GM18907 (cell line): ENCODE data around the gene GPR78.

ENCODE experiments used
- ATAC-seq: cut with Tn5 transposase; IDR thresholded peaks from one replicate; pipeline ENCODE4 v1.9.1; 2021; ENCODE audit warnings: mild to moderate bottlenecking, moderate library complexity; ENCODE audit not compliant: unreplicated experiment

GPR78 gene

GRCh38 chr4:8545439-8545765, 34.8 kb upstream of the GPR78 start:
- no peak for ATAC-seq

GRCh38 chr4:8546766-8547107, 33.5 kb upstream of the GPR78 start:
- ATAC-seq, result no peak

GRCh38 chr4:8547108-8547911, 32.9 kb upstream of the GPR78 start:
- no peak for ATAC-seq

GRCh38 chr4:8547912-8548730, 32.1 kb upstream of the GPR78 start:
- no peak for ATAC-seq

- ATAC-seq, result no peak
Measured at GRCh38 chr4:8548731-8549351, 31.4 kb upstream of the GPR78 start.

- ATAC-seq, result no peak
Measured at GRCh38 chr4:8549352-8549931, 30.8 kb upstream of the GPR78 start.

GRCh38 chr4:8550691-8551090, 29.5 kb upstream of the GPR78 start:
- no peak for ATAC-seq

- ATAC-seq, result no peak
Measured at GRCh38 chr4:8552024-8552423, 28.2 kb upstream of the GPR78 start.

GRCh38 chr4:8552581-8553205, 27.5 kb upstream of the GPR78 start:
- no peak for ATAC-seq

- no peak for ATAC-seq
Measured at GRCh38 chr4:8553216-8553615, 27.0 kb upstream of the GPR78 start.

- no peak for ATAC-seq
Measured at GRCh38 chr4:8553991-8554405, 26.2 kb upstream of the GPR78 start.

GRCh38 chr4:8554555-8555100, 25.6 kb upstream of the GPR78 start:
- ATAC-seq, result no peak

GRCh38 chr4:8555716-8556115, 24.5 kb upstream of the GPR78 start:
- ATAC-seq, result no peak

- no peak for ATAC-seq
Measured at GRCh38 chr4:8556341-8557150, 23.6 kb upstream of the GPR78 start.

- no peak for ATAC-seq
Measured at GRCh38 chr4:8557151-8558076, 22.8 kb upstream of the GPR78 start.

- no peak for ATAC-seq
Measured at GRCh38 chr4:8558080-8558960, 21.9 kb upstream of the GPR78 start.

GRCh38 chr4:8559011-8559410, 21.2 kb upstream of the GPR78 start:
- ATAC-seq, result no peak
